ENCODE measurements around the gene MRPL28. TPM values are rescaled to one million over a fixed set of nuclear protein-coding genes. Genes with fewer than 3 reads are reported as not detected.
"Not testable (repeated sequence)": the region's sequence is repeated elsewhere in the genome, so short reads cannot be mapped to it uniquely, and the experiment has no call there.

MRPL28 gene
- total RNA-seq (10 to 100 TPM; 38.0 to 64.1 (median 48.0) TPM), polyA plus RNA-seq (100 to 1,000 TPM in 1 of 3 donors, 10 to 100 TPM in 2; 85.0 to 108 (median 85.7) TPM)
- long read RNA-seq, donor 1, transcript MRPL28-201 (6 exons, 1,098 nt): major isoform, 5 of 5 reads
- long read RNA-seq, donor 1, partial matches to known transcripts: 0 of 5 reads
- long read RNA-seq, donor 1, other reads (novel, unspliced or antisense): 0 of 5 reads
- long read RNA-seq, donor 2, transcript MRPL28-201 (6 exons, 1,098 nt): major isoform, 8 of 18 reads
- long read RNA-seq, donor 2, partial matches to known transcripts: 6 of 18 reads
- long read RNA-seq, donor 2, other reads (novel, unspliced or antisense): 0 of 18 reads

GRCh38 chr16:370443-370842 lies at the start of gene MRPL28:
TSS of gene MRPL28 (minus strand) at chr16:370538. CDS start at chr16:370218, 320 bp downstream.
- Histone ChIP-seq H3K27ac (peak within 1 kb of the TSS; percentile 61 to 85 (median 76)), H3K36me3 (peaks cover 0 to 83% (median 69%) of the 10 kb centered on the region in 6 donors), H3K27me3 (replicated peaks in 1 of 7) (no peaks in the 10 kb centered on the region), H3K9me3 (no peaks in the 10 kb centered on the region), H3K4me3 (peak within 1 kb of the TSS; percentile 15 to 71 (median 34)), H3K4me1 (peaks cover 9 to 32% (median 25%) of the 10 kb centered on the region in 6 donors)
- DNase-seq: peak; percentile 97
- WGBS, 5 donors: 0 to 1% (median 1%) methylated on average over 20 to 30 of the region's 30 CpGs
- TF ChIP-seq, protein P1, sequence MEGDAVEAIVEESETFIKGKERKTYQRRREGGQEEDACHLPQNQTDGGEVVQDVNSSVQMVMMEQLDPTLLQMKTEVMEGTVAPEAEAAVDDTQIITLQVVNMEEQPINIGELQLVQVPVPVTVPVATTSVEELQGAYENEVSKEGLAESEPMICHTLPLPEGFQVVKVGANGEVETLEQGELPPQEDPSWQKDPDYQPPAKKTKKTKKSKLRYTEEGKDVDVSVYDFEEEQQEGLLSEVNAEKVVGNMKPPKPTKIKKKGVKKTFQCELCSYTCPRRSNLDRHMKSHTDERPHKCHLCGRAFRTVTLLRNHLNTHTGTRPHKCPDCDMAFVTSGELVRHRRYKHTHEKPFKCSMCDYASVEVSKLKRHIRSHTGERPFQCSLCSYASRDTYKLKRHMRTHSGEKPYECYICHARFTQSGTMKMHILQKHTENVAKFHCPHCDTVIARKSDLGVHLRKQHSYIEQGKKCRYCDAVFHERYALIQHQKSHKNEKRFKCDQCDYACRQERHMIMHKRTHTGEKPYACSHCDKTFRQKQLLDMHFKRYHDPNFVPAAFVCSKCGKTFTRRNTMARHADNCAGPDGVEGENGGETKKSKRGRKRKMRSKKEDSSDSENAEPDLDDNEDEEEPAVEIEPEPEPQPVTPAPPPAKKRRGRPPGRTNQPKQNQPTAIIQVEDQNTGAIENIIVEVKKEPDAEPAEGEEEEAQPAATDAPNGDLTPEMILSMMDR (IDR thresholded peaks at IDR 0.05 in 8 of 11, conservative IDR thresholded peaks at IDR 0.05 in 3 of 11): no peak
- TF ChIP-seq POLR2A (IDR thresholded peaks at IDR 0.05) (peak in 1 of 3 donors; percentile 74), POLR2AphosphoS5 (IDR thresholded peaks at IDR 0.05) (peak; percentile 87 to 91 (median 88))
- intact Hi-C loops (cut with DNase I; ENCODE audit: low total_unique reads): no loop called here

DNA sequence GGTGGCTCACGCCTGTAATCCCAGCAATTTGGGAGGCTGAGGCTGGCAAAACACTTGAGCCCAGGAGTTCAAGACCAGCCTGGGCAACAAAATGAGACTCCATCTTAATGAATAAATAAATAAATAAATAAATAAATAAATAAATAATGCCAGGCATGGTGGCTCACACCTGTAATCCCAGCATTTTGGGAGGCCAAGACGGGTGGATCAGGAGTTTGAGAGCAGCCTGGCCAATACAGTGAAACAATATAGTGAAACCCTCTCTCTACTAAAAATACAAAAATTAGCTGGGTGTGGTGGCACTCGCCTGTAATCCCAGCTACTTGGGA lies 44.8 kb upstream of the MRPL28 start:
- not testable (repeated sequence) for DNase-seq

DNA sequence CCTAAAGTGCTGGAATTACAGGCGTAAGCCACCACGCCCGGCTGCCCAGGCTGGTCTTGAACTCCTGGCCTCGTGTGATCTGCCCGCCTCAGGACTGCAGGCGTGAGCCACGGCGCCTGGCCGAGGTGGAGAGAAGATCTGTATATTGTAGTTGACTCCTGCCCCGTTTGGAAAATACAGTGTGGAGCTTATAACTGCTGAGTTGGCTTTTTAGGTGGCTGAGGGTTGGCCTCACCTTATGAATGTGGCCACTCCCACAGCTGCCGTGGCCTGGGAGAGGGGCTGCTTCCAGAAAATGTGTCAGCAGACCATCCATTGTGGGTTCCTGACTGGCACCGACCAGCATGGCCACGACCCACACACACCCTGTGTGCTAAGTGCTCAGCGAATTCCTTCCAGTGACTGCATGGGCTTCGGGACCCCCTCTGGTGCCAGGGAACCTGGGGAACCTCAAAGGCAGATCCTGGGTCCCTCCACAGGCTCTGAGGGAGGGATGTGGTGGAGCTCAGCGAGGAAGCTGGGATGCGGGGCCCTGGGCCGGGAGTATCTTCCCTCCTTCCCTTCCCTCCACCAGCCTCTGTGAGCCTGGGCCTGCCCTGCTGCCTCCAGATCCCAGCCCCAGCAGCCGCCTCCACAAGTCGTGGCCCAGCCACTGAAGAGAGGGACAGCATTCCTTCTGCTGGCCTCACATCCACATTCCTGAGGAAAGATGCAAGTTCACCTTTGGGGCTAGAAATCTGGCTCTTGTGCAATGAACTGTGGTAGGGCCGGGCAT lies 44.2 kb upstream of the MRPL28 start:
- DNase-seq: no peak
- Histone ChIP-seq H3K9me3 (no peaks in the 10 kb centered on the region), H3K4me3 (no peak overlapping the region), H3K36me3 (peaks cover 0 to 28% (median 0%) of the 10 kb centered on the region in 6 donors), H3K4me1 (no peaks in the 10 kb centered on the region), H3K27ac (no peak overlapping the region), H3K27me3 (replicated peaks in 1 of 7) (no peaks in the 10 kb centered on the region)
- TF ChIP-seq POLR2AphosphoS5 (IDR thresholded peaks at IDR 0.05) (no peak), POLR2A (IDR thresholded peaks at IDR 0.05) (no peak)
- TF ChIP-seq, protein P1 (IDR thresholded peaks at IDR 0.05 in 8 of 11, conservative IDR thresholded peaks at IDR 0.05 in 3 of 11): no peak
- 85 to 96% (median 89%) methylated on average over 18 to 21 of the region's 21 CpGs for WGBS, 5 donors
- intact Hi-C loops (cut with DNase I; ENCODE audit: low total_unique reads): no loop called here

More for the DNA sequence above, 44.8 kb upstream of the MRPL28 start:
- H3K36me3 ChIP-seq: peaks cover 0 to 25% (median 0%) of the 10 kb centered on the region in 6 donors
- H3K4me1 ChIP-seq; H3K27me3 ChIP-seq (replicated peaks in 1 of 7); H3K27ac ChIP-seq; H3K9me3 ChIP-seq; H3K4me3 ChIP-seq; intact Hi-C loops (cut with DNase I; ENCODE audit: low total_unique reads): not testable (repeated sequence)
- WGBS, 5 donors: 85 to 98% (median 91%) methylated on average over 3 of the region's 3 CpGs

DNA sequence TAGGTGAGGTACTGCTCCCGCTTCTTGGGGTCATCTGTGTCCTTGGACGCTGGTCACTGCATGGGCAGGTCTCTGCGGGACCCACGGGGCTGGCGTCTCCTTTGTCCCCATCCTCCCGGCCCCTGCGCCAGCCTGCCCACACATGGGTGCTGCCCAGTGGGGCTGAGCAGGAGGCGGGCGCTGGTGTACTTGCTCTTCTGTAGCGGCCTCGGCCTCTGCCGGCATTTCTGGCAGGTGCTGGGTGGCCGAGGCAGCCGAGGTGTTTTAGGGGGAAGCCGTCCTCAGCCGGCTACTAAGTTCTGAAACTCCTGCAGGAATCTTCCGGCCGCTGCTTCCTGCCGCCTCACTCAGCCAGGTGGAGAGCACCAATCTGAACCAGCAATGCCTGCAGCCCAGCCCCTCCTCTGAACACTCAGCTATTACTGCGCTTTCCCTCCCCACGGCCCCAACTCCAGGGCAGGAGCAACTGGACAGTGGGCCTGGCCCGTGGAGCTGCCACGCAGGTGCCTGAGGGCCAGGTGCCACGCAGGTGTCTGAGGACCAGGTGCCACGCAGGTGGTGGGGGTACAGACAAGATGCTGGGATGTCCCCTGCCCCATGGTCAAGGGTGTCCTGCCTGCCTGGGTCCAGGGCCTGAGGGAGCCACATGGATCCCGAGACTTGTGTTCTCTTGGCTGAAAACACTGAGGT lies 41.4 kb upstream of the MRPL28 start:
- H3K4me1 ChIP-seq: no peaks in the 10 kb centered on the region
- TF ChIP-seq POLR2AphosphoS5 (IDR thresholded peaks at IDR 0.05): no peak
- no peak for TF ChIP-seq POLR2A (IDR thresholded peaks at IDR 0.05)
- TF ChIP-seq, protein P1 (IDR thresholded peaks at IDR 0.05 in 8 of 11, conservative IDR thresholded peaks at IDR 0.05 in 3 of 11): no peak
- H3K27ac ChIP-seq: no peak overlapping the region
- intact Hi-C loops (cut with DNase I; ENCODE audit: low total_unique reads): no loop called here
- H3K36me3 ChIP-seq: peaks cover 0 to 32% (median 0%) of the 10 kb centered on the region in 6 donors
- no peak for DNase-seq
- H3K9me3 ChIP-seq: no peaks in the 10 kb centered on the region
- H3K4me3 ChIP-seq: no peak overlapping the region
- H3K27me3 ChIP-seq (replicated peaks in 1 of 7): no peaks in the 10 kb centered on the region
- 93 to 96% (median 95%) methylated on average over 14 to 26 of the region's 26 CpGs for WGBS, 5 donors

Data from spleen (tissue), 13 donors.